ENCODE results near the gene GIPC3.

DNA sequence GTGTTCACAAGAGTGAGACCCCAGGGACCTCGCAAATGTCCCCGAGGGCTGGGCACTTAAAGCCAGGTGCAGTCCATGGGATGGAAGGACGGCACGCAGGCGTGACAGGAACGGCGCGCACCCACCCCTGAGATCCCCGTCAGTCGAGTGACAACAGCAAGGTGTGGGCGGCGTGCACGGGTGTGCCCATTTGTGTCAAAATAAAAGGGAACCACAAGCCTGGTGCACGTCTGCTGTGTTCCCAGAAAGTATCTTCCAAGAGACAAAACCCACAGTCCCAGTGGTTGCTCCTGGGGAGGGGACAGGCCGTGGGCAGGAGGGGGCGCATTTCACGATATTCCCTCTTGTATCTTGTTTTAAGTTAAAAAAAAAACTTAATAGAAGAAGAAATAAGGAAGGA is 57.0 kb downstream of the GIPC3 start:
- TF ChIP-seq EZH2 (IDR thresholded peaks at IDR 0.05; ENCODE audit: insufficient read depth, poor library complexity, severe bottlenecking) (no peak), EZH2phosphoT487 (IDR thresholded peaks at IDR 0.05; ENCODE audit: insufficient read depth, low read depth) (no peak)
